AG20443 (cell line): ENCODE data around the gene ADAMTS12.
A peak's percentile ranks its signal among the peaks of the same experiment; 100 is the strongest.

Source experiments
- DNase-seq: peaks from one replicate; pipeline ENCODE4 v3.0.0; 2012; ENCODE audit warnings: low spot score, mixed read lengths

Gene ADAMTS12

GRCh38 chr5:33649549-33650482 lies 242.0 kb downstream of the ADAMTS12 start:
- DNase-seq: peak; percentile 85

GRCh38 chr5:33641744-33642505 lies 249.9 kb downstream of the ADAMTS12 start:
- DNase-seq: no peak

- DNase-seq: no peak
Measured at GRCh38 chr5:33639474-33639873, 252.3 kb downstream of the ADAMTS12 start.

GRCh38 chr5:33637011-33637410 lies 254.8 kb downstream of the ADAMTS12 start:
- DNase-seq: no peak

GRCh38 chr5:33635582-33635981 lies 256.2 kb downstream of the ADAMTS12 start:
- no peak for DNase-seq

GRCh38 chr5:33633699-33634098 lies 258.1 kb downstream of the ADAMTS12 start:
- no peak for DNase-seq

GRCh38 chr5:33631786-33632185 lies 260.0 kb downstream of the ADAMTS12 start:
- peak; percentile 16 for DNase-seq

GRCh38 chr5:33631139-33631538 lies 260.7 kb downstream of the ADAMTS12 start:
- DNase-seq: no peak

GRCh38 chr5:33629999-33630398 lies 261.8 kb downstream of the ADAMTS12 start:
- DNase-seq: no peak

GRCh38 chr5:33628796-33629195 lies 263.0 kb downstream of the ADAMTS12 start:
- no peak for DNase-seq

GRCh38 chr5:33621514-33621913 lies 270.3 kb downstream of the ADAMTS12 start:
- DNase-seq: no peak

- no peak for DNase-seq
Measured at GRCh38 chr5:33614039-33614438, 277.8 kb downstream of the ADAMTS12 start.

- DNase-seq: peak; percentile 25
Measured at GRCh38 chr5:33612386-33612785, 279.4 kb downstream of the ADAMTS12 start.

GRCh38 chr5:33611877-33612276 lies 279.9 kb downstream of the ADAMTS12 start:
- peak; percentile 38 for DNase-seq

GRCh38 chr5:33608344-33609041 lies 283.3 kb downstream of the ADAMTS12 start:
- DNase-seq: no peak

- DNase-seq: no peak
Measured at GRCh38 chr5:33604503-33604902, 287.3 kb downstream of the ADAMTS12 start.

GRCh38 chr5:33601881-33602280 lies 289.9 kb downstream of the ADAMTS12 start:
- DNase-seq: no peak

- no peak for DNase-seq
Measured at GRCh38 chr5:33595303-33595702, 296.5 kb downstream of the ADAMTS12 start.

GRCh38 chr5:33594006-33594405 lies 297.8 kb downstream of the ADAMTS12 start:
- DNase-seq: no peak

GRCh38 chr5:33592245-33592644 lies 299.5 kb downstream of the ADAMTS12 start:
- DNase-seq: no peak

GRCh38 chr5:33588654-33589372 lies 303.0 kb downstream of the ADAMTS12 start:
- DNase-seq: no peak

- DNase-seq: no peak
Measured at GRCh38 chr5:33583332-33583731, 308.5 kb downstream of the ADAMTS12 start.
